ENCODE measurements around the gene SPIRE1.

- TF ChIP-seq, protein P1, sequence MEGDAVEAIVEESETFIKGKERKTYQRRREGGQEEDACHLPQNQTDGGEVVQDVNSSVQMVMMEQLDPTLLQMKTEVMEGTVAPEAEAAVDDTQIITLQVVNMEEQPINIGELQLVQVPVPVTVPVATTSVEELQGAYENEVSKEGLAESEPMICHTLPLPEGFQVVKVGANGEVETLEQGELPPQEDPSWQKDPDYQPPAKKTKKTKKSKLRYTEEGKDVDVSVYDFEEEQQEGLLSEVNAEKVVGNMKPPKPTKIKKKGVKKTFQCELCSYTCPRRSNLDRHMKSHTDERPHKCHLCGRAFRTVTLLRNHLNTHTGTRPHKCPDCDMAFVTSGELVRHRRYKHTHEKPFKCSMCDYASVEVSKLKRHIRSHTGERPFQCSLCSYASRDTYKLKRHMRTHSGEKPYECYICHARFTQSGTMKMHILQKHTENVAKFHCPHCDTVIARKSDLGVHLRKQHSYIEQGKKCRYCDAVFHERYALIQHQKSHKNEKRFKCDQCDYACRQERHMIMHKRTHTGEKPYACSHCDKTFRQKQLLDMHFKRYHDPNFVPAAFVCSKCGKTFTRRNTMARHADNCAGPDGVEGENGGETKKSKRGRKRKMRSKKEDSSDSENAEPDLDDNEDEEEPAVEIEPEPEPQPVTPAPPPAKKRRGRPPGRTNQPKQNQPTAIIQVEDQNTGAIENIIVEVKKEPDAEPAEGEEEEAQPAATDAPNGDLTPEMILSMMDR (conservative IDR thresholded peaks at IDR 0.05), result no peak
- TF ChIP-seq EZH2 (IDR thresholded peaks at IDR 0.05; ENCODE audit: low read depth), result no peak
Observed at GRCh38 chr18:12654971-12655370, 2.9 kb downstream of the SPIRE1 start.

Data from PC-9 (cell line).